B cell (primary cell): ENCODE data around the gene NOP16.

ENCODE experiments used
- CTCF ChIP-seq: fragments of 200-600 bp; IDR thresholded peaks from one replicate; pipeline ENCODE4 v1.8.0; 2022; ENCODE audit warnings: antibody characterized with exemption, mild to moderate bottlenecking
- EZH2 ChIP-seq: IDR thresholded peaks from 2 replicates; pipeline ENCODE4 v1.6.1; 2012; ENCODE audit warnings: borderline replicate concordance, low read depth, mild to moderate bottlenecking, moderate library complexity, low read length; ENCODE audit not compliant: insufficient read depth, poor library complexity, severe bottlenecking

GRCh38 chr5:176386491-176386890 lies 1.9 kb downstream of the NOP16 start:
- TF ChIP-seq CTCF (no peak), EZH2 (no peak)
